CD14-positive monocyte (primary cell): ENCODE measurements around the gene RPS5. TPM values are rescaled to one million over a fixed set of nuclear protein-coding genes. Genes with fewer than 3 reads are reported as not detected.

Experiments used
- DNase-seq, 3 donors: peaks; one replicate each; pipeline ENCODE4 v3.0.0-alpha.2; 2011 to 2022
- H2AFZ ChIP-seq: 2 replicates; pipeline ENCODE4 v1.6.0; 2012; ENCODE audit warnings: mild to moderate bottlenecking, low read depth, low read length, inconsistent platforms; ENCODE audit not compliant: insufficient read depth, poor library complexity, severe bottlenecking
- H3K27ac ChIP-seq, 2 donors: 1 replicate in 1 of 2; 2 replicates in 1 of 2; pipeline ENCODE4 v1.5.1; 2012 to 2013; ENCODE audit warnings: low read length in 2 of 2, control low read depth in 1 of 2, inconsistent platforms in 1 of 2, low read depth in 1 of 2, mild to moderate bottlenecking in 1 of 2
- H3K27me3 ChIP-seq, 2 donors: one replicate each; pipeline versions ENCODE4 v1.6.0 to v1.6.1; 2011 to 2013; ENCODE audit warnings: low read length in 2 of 2; ENCODE audit not compliant: control insufficient read depth in 2 of 2, insufficient read depth in 2 of 2
- H3K36me3 ChIP-seq, 2 donors: replicated peaks in 1 of 2; 1 replicate in 1 of 2; 2 replicates in 1 of 2; pipeline versions ENCODE4 v1.5.1 to v1.6.1; 2012 to 2013; ENCODE audit warnings: low read length in 2 of 2, control low read depth in 1 of 2, inconsistent platforms in 1 of 2, mild to moderate bottlenecking in 1 of 2; ENCODE audit not compliant: insufficient read depth in 2 of 2, control insufficient read depth in 1 of 2
- H3K4me1 ChIP-seq, 2 donors: 1 replicate in 1 of 2; 2 replicates in 1 of 2; pipeline versions ENCODE4 v1.5.1 to v1.6.1; 2012 to 2013; ENCODE audit warnings: low read length in 2 of 2, control low read depth in 1 of 2, inconsistent platforms in 1 of 2, mild to moderate bottlenecking in 1 of 2, moderate library complexity in 1 of 2; ENCODE audit not compliant: insufficient read depth in 2 of 2, control insufficient read depth in 1 of 2
- H3K4me2 ChIP-seq: replicated peaks from 2 replicates; pipeline ENCODE3; 2012; ENCODE audit warnings: low read length, moderate library complexity, mild to moderate bottlenecking; ENCODE audit not compliant: poor library complexity, severe bottlenecking; ENCODE audit errors: extremely low read depth
- H3K4me3 ChIP-seq, 3 experiments: fragments of 200-600 bp in 1 of 3; sonication (generic) in 1 of 3; replicated peaks in 1 of 3; 1 replicate in 2 of 3; 2 replicates in 1 of 3; pipeline ENCODE4 v1.5.1; 2011 to 2013; ENCODE audit warnings: low read length in 3 of 3, mild to moderate bottlenecking in 3 of 3, control low read depth in 2 of 3, low read depth in 2 of 3, inconsistent platforms in 1 of 3, moderate library complexity in 1 of 3
- H3K79me2 ChIP-seq: 2 replicates; pipeline ENCODE4 v1.6.0; 2012; ENCODE audit warnings: mild to moderate bottlenecking, control low read depth, inconsistent platforms, low read length, moderate library complexity; ENCODE audit not compliant: insufficient read depth
- H3K9ac ChIP-seq: 2 replicates; pipeline ENCODE4 v1.6.0; 2017; ENCODE audit warnings: low read length, mild to moderate bottlenecking; ENCODE audit not compliant: insufficient read depth, poor library complexity, severe bottlenecking
- H3K9me3 ChIP-seq, 2 donors: replicated peaks in 1 of 2; 1 replicate in 1 of 2; 2 replicates in 1 of 2; pipeline versions ENCODE4 v1.5.1 to v1.6.1; 2012 to 2013; ENCODE audit warnings: low read length in 2 of 2, control low read depth in 1 of 2; ENCODE audit not compliant: control insufficient read depth in 1 of 2, insufficient read depth in 1 of 2
- H4K20me1 ChIP-seq: 2 replicates; pipeline ENCODE4 v1.6.0; 2012; ENCODE audit warnings: mild to moderate bottlenecking, low read length, control low read depth, moderate library complexity; ENCODE audit not compliant: insufficient read depth
- H3K27ac Mint-ChIP-seq, 7 donors: one replicate each; pipeline ENCODE4 v1.8.0; 2020; ENCODE audit warnings: mild to moderate bottlenecking in 7 of 7, mixed read lengths in 7 of 7, moderate library complexity in 6 of 7, inconsistent platforms in 2 of 7
- H3K27me3 Mint-ChIP-seq, 3 donors: one replicate each; pipeline ENCODE4 v1.8.0; 2021 to 2022; ENCODE audit warnings: low read depth in 3 of 3, mild to moderate bottlenecking in 3 of 3, mixed read lengths in 3 of 3, moderate library complexity in 3 of 3, inconsistent platforms in 1 of 3
- H3K36me3 Mint-ChIP-seq, 2 donors: one replicate each; pipeline ENCODE4 v1.8.0; 2020; ENCODE audit warnings: mixed read lengths in 2 of 2, inconsistent platforms in 1 of 2, mild to moderate bottlenecking in 1 of 2
- H3K4me1 Mint-ChIP-seq: one replicate; pipeline ENCODE4 v1.8.0; 2020; ENCODE audit warnings: mild to moderate bottlenecking, mixed read lengths
- H3K4me3 Mint-ChIP-seq, 2 donors: one replicate each; pipeline ENCODE4 v1.8.0; 2020; ENCODE audit warnings: mild to moderate bottlenecking in 2 of 2, mixed read lengths in 2 of 2, moderate library complexity in 1 of 2
- H3K9me3 Mint-ChIP-seq, 7 donors: one replicate each; pipeline ENCODE4 v1.8.0; 2020 to 2022; ENCODE audit warnings: mixed read lengths in 7 of 7, mild to moderate bottlenecking in 6 of 7, moderate library complexity in 6 of 7, inconsistent platforms in 2 of 7
- CTCF ChIP-seq: fragments of 200-600 bp; IDR thresholded peaks from one replicate; pipeline ENCODE4 v1.8.0; 2022; ENCODE audit warnings: antibody characterized with exemption, mild to moderate bottlenecking
- WGBS: methylation state at CpG from one replicate; pipeline ENCODE4 v1.1.5; 2013; ENCODE audit warnings: missing lambda C conversion rate; ENCODE audit not compliant: insufficient coverage; 5-methylcytosine and 5-hydroxymethylcytosine counted together
- intact Hi-C, 2 donors: fragments of 100-400 bp; cut with micrococcal nuclease; formaldehyde crosslinking; loops; one replicate each; pipeline versions ENCODE4 v1.15.0 to v1.15.1; 2023
- polyA plus RNA-seq, 3 donors: library from polyadenylated mRNA; depleted of rRNA in 1 of 3; unstranded in 2 of 3; stranded (reverse) in 1 of 3; fragments of 300-500 nt in 2 of 3; fragments of >200 nt in 1 of 3; fragmentation: Illumina TruSeq in 2 of 3; gene quantifications; 1 replicate in 2 of 3; 2 replicates in 1 of 3; pipeline ENCODE4 v1.2.3, GENCODE V29; 2012 to 2021

The RPS5 gene
- polyA plus RNA-seq, 3 donors, result 485 to 1,381 (median 580) TPM

GRCh38 chr19:58385891-58386575 is 1.0 kb upstream of the RPS5 start:
- Mint-ChIP-seq H3K4me3 (peak overlapping the region; percentile 88 to 91), H3K9me3 (peaks cover 0 to 3% (median 0%) of the 10 kb centered on the region in 7 donors), H3K27ac (peak overlapping the region; percentile 92 to 97 (median 96)), H3K4me1 (peaks cover 36% of the 10 kb centered on the region), H3K27me3 (peaks cover 0 to 2% (median 0%) of the 10 kb centered on the region in 3 donors), H3K36me3 (peaks cover 23 to 34% of the 10 kb centered on the region in 2 donors)
- Histone ChIP-seq H4K20me1 (no peaks in the 10 kb centered on the region), H3K9ac (peak overlapping the region; percentile 91), H3K36me3 (peaks cover 13 to 20% of the 10 kb centered on the region in 2 donors), H3K9me3 (no peaks in the 10 kb centered on the region), H3K79me2 (peaks cover 32% of the 10 kb centered on the region), H2AFZ (peak overlapping the region; percentile 100), H3K27me3 (no peaks in the 10 kb centered on the region), H3K4me2 (peak overlapping the region; percentile 96), H3K27ac (peak overlapping the region; percentile 96 to 98), H3K4me1 (peaks cover 33 to 41% of the 10 kb centered on the region in 2 donors), H3K4me3 (peak overlapping the region; percentile 35 to 87 (median 84))
- TF ChIP-seq CTCF, result no peak
- DNase-seq, result no peak
- intact Hi-C loops, result loop anchor here in 1 of 2 donors (2.0 kb wide), 1 partner anchor 81 kb away; the partner anchor contains the start of gene ERVK3-1
- WGBS, result 0% methylated on average over 28 of the region's 36 CpGs

DNA sequence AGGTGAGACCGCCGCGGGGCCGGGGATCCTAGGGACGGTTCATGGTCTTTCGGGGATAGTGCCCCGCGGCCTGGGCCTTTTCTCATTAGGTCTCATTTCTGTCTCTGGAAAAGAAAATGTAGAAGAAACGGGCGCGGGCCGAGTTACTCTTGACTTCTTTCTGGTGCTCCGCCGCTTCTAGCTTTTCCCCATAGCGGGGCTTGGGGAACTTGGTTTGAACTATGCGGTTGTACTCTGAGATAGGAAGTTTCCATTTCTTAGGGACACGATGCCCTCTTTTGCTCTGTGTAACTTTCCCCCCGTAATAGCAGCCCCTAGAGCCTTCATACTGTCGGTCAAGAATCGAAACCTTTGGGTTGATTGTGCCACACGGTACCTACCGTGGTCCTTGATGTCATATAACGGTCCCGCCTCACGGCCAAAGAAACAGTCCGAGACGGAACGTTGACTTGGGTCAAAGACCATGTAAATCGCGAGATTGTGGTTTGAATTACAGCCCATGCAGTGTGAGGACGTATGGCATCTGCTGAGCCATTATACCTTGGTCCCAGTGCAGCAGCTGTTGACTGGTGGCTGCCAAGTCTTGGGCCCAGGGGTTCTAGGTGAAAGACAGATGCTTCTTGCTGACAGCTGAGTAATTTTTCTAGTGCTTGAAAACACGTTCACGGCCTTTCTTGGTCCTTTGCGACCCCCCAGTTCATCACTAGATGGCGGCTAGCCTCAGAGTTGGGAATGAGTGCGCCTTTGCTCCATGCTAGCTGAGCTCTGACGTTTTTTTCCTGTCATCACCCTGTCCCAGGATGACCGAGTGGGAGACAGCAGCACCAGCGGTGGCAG is 487 bp downstream of the RPS5 start:
- H3K27me3 Mint-ChIP-seq, result peaks cover 0 to 2% (median 0%) of the 10 kb centered on the region in 3 donors
- WGBS, result 12% methylated on average over 35 of the region's 39 CpGs
- DNase-seq, result peak in 1 of 3 donors; percentile 8
- peaks cover 32% of the 10 kb centered on the region for H3K79me2 ChIP-seq
- intact Hi-C loops, result loop anchor here in 1 of 2 donors (1.0 to 2.0 kb wide), 2 partner anchors 53 to 83 kb away; partner anchors contain the start of genes ERVK3-1 and ZNF132
- peaks cover 18 to 33% of the 10 kb centered on the region in 2 donors for H3K36me3 ChIP-seq
- peak overlapping the region; percentile 96 to 98 for H3K27ac ChIP-seq
- H3K9me3 Mint-ChIP-seq, result peaks cover 0 to 3% (median 0%) of the 10 kb centered on the region in 7 donors
- no peak for TF ChIP-seq CTCF
- H3K27ac Mint-ChIP-seq, result peak overlapping the region; percentile 93 to 96 (median 96)
- peak overlapping the region; percentile 88 to 95 for H3K4me3 Mint-ChIP-seq
- peaks cover 2% of the 10 kb centered on the region for H4K20me1 ChIP-seq
- peaks cover 24 to 29% of the 10 kb centered on the region in 2 donors for H3K4me1 ChIP-seq
- H3K4me1 Mint-ChIP-seq, result peaks cover 31% of the 10 kb centered on the region
- H3K27me3 ChIP-seq, result no peaks in the 10 kb centered on the region
- peak overlapping the region; percentile 96 for H3K4me2 ChIP-seq
- H3K36me3 Mint-ChIP-seq, result peaks cover 32 to 47% of the 10 kb centered on the region in 2 donors
- peak overlapping the region; percentile 91 for H3K9ac ChIP-seq
- H2AFZ ChIP-seq, result peak overlapping the region; percentile 100
- peak overlapping the region; percentile 60 to 87 (median 84) for H3K4me3 ChIP-seq
- H3K9me3 ChIP-seq, result no peaks in the 10 kb centered on the region
